ENCODE results near the gene MYL7.
"Not testable (repeated sequence)": the region's sequence is repeated elsewhere in the genome, so short reads cannot be mapped to it uniquely, and the experiment has no call there.

Gene MYL7

DNA sequence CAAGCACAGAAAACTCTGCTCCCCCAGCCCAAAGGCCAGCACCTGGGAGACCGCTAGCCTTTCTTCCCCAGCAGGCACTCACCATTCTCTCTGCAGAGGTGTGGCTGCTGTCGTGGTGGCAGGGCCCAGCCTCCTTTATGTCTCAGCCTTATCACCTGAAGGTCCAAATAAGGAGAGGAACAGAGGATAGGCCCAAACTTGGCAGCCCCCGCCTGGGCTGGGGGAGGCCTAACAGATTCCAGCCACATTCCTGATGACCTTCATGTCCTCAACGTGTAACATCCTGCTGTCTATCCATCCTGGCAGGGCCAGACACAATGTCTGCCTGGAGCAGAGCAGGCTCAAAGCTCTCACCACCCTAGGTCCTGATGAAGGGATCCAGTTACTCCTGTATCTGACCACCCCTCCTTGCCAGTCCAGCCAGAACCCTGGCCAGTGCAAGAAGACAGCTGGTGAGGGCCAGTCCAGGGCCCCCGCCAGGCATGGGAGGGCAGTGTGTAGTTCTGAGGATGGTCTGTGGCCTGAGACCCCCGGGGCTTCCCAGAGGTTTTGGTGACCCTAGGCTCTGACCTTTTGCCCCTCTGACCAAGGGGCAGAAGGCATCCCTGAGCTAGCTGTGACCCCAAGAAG, at the start of gene MYL7:
Gene MYL7, minus strand, starts transcription at position 112 of the 630 bp plus-strand sequence. Its CDS starts 27 bp downstream, at position 85.
- DNase-seq, result no peak

GRCh38 chr7:44189993-44190872, 49.1 kb upstream of the MYL7 start:
- no peak for DNase-seq

DNA sequence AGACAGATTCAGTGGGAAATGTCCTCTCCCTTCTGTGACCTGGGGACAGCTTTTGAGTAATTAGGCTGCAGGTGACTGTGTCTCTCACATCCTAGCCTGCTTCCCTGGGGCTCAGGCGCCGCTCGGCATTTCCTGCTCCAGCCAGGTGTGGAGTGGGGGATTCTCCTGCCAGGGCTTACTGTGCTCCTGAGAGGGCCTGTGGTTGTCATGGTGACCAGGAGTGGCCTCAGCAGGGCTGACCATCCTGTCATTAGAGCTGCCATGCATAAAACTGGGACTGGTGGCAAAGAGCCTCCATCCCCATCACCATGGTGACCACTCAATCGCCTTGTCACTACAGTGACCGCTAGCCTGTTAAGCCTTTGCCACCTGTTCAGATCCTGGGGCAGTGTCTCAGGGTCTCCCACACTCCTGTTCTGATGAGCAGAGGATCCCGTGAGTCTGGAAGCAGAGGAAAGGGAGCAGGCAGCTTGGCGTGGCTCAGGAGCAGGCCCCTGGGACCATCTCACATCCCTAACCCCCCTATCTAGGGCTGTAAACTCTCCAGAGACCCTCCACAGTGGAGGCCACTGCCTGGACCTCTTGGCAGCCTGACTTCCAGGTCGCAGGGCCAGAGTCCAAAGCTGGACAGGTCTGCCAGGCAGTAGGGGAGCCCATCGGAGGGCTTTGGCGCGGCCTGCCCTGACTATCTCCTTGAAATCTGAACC, 48.3 kb upstream of the MYL7 start, which contains the start of gene GCK:
Gene GCK, minus strand, starts transcription at position 154 of the 707 bp plus-strand sequence. CDS start 486 bp downstream, outside the sequence.
- peak; percentile 93 for DNase-seq

- no peak for DNase-seq
Measured at GRCh38 chr7:44188480-44189225, 47.5 kb upstream of the MYL7 start.

DNA sequence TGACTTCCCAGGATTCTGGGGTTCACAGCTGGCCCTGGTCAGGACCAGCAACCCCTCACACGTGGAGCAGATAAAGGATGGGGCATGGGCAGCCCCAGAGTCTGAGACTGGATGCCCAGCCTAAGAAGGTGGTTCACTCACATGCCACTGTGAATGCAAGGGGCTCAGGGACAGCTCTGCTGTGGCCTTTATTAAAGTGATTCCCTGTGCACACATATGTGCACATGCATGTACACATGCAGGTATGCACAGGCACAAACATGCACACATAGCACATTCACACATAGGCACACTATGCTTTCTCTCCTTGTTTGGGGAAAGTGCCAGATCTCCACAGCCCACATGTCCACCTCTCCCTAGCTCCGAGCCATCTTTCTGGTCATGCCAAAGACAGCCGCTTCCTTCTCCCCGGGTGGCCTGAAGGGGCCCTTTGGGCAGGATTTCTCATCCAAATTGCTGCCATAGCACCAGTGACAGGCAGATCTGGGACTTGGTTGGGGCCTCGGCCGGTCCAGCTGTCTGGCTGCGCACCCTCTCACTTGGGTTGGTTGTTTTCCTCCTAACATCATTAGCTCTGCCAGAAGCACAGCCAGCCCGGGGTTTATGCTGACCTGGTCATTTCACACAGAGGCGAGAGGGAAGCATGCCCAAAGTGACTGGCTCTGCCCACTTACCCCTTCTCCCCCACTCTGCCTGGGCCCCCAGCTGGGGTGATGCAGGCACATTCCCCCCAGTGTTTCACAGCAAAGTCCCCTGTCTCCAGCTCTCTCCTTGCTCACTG, 46.7 kb upstream of the MYL7 start:
- no peak for DNase-seq

DNA sequence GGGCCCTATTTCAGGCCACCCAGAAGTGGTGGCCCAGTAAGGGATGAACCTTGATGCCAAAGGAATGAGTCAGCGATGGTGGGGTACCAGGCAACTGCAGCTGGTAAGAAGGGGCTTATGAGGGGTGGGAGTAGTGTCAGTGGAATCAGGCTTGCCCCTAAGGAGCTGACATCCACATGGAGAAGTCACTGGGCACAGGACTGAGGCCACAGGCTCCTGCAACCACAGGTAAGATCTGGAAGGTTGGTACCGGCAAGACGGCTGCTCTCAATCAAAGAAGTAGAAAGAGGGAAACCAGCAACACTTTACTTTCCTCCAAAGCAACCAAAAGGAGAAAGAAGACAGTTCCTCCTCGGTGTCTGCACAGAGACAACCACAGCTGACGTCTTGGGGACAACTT, 45.6 kb upstream of the MYL7 start:
- no peak for DNase-seq

GRCh38 chr7:44185729-44186128, 44.6 kb upstream of the MYL7 start:
- no peak for DNase-seq

DNA sequence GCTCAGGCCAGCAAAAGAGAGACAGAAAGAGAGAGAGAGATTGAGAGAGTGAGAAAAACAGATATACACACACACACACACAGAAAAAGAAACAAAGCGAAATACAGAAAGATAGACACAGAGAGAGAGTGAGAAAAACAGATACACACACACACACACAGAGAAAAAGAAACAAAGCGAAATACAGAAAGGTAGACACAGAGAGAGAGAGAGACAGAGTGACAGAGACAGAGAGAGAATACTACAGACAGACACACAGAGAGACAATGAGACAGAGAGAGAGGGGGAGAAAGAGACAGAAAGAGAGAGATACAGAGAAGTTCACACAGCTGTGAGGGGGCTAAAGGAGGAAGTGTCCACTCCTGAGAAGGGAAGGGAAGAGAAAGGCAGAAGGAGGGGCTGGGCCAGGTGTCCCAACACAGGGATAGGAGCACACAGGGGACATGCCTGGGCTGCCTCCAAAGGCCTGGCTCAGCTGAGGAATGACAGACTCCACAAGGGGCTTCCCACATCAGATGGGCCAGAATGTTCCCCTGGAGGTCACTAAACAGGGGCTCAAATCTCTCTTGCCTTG, 43.8 kb upstream of the MYL7 start:
- no peak for DNase-seq

DNA sequence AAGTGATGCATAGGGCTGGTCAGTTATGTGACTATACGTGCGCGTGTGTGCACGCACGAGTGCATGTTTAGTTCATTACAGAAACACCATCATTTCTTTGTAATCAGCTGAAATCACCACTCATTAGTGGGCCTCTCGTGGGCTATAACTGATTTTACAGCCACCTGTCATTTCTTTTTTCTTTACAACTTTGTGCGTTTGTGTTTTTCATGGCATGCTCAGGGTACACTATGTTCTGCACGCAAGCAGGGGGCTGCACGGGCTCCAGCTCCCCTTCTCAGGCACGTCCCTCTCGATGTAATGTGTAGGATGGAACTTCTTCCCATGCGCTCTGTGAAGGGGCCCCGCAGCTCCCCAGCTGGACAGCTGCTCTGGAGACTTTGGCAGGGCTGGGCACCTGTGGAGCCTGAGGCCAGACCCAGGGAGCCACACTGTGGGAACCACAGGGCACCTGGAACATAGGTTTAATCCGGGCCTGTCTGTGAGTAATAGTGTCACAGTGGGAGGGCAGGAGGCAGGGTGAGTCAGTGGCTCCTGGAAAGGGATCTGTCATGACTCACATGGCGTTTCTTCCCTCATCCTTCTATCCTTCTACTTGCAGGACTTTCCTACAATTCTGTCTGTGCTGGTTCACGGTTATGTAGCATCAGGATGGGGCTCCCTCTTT, 43.2 kb upstream of the MYL7 start:
- no peak for DNase-seq

DNA sequence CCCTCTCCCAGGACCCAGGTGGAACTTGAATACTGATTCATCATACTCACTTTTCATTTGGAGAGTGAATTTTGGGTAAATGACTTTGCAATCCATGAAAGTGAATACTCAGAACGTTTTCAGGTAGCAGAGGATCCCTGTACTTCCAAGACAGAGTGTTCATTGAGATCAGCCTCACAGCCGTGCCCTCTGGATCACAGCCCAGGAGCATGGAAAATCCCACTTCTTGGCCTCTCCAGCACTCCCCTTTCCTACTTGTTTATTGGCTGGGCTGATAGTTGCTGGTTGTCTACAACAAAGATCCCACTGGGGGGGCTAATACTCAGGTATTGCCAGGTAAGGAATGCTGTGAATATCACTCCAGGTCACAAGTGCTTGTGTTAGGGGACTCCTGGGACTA, 42.3 kb upstream of the MYL7 start:
- DNase-seq, result no peak

GRCh38 chr7:44182827-44183226, 41.7 kb upstream of the MYL7 start:
- DNase-seq, result no peak

DNA sequence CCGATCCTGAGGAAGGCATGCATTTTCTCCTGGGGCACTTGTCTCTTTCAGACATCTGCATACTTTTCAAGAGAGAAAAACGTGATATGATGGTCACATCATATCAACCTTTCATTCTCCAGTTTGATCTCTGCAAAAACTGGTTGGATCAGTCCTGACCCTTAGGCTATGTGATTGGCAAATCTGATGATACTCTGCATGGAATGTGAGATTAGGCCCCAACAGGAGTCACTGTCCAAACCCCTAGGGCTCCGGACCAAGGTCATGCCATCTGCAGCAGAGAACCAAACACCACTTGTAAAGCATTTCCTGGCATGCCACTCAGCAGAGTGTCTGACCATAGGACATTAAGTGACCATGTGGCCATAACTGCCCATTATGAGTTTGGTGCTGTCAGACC, 39.5 kb upstream of the MYL7 start:
- no peak for DNase-seq

DNA sequence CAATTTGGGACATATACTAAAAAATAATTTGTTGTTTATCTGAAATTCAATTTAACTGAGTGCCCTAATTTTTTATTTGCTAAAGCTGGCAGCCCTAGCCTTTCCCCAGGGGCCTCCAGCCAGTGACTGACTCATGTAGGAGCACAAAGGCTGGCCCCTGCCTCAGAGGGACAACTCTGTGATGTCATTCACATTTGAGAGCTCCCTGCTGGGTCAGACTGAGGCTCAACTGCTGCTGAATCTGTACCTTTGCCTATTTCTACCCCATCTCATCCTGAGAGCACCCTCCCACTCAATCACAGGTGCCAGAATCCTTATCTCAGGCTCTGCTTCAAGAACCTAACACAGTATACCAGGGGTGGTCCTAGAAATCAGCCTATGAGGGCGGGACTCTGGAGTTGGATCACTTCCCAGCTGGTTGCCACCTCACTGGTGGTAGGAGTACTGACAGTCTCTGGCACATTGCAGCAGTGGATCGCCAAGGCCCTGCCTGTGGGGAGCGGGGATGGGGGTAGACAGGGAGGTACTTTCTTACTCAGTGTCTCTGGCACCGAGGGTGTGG, 36.5 kb upstream of the MYL7 start:
- DNase-seq, result no peak

DNA sequence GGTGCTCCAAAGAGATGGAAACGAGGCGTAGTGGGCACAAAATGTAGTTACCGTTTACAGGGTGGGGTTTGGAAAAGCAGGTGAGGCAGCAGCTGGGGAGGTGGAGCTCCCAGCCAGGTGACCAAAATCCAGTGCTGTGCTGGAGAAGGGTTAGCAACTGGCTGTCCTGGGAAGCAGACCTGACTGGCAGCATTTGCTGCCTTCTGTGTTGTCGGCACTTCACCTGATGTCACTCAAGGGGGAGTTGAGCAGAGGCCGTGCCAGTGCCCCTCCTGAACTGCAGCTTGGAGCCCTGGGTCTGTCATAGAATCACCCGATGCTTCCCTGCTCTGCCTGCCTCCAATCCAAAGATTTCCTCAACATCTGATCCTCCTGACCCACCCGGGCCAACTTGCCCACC, 35.4 kb upstream of the MYL7 start:
- DNase-seq, result no peak

DNA sequence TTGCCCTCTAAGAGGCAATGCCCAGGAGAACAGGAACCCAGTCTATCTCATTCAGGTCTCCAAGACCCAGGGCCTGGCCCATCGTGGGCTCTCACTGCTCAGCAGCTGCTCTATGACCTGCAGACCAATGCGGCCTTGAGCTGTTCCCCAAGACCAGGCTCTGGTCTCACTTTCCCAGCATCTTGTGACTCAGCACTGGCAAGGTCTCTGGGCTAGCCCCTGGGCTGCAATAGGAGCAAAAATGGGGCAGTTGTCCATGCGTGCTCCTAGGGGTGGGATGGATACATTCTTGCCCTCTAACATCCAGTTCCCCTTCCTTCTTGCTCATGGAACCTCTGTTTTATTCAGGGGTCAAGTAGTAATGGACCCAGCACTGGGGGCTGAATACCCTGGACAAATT, 34.6 kb upstream of the MYL7 start:
- no peak for DNase-seq

- not testable (repeated sequence) for DNase-seq
Measured at GRCh38 chr7:44174694-44174948, 33.5 kb upstream of the MYL7 start.

- DNase-seq, result no peak
Measured at GRCh38 chr7:44173911-44174693, 33.0 kb upstream of the MYL7 start.

GRCh38 chr7:44172803-44173424, 31.8 kb upstream of the MYL7 start:
- DNase-seq, result no peak

DNA sequence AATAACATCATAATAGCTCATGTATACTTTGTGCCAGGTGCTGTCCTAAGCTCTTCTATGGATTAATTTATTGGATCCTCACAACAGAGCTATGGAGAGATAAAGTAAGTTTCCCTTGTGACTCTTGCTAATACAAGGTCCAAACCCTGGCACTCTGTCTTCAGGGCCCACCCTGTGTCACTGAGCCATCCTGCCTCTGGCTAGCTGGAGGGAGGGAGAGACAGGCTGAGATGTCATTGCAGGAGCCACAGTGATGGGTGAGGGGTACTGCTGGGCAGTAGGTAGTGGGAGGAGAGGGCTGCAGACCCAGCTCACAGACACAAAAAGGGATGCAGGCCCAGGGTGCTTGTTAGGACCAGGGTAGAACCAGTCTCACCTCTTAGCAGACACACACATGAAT, 31.2 kb upstream of the MYL7 start:
- DNase-seq, result no peak

GRCh38 chr7:44171901-44172300, 30.8 kb upstream of the MYL7 start:
- DNase-seq, result not testable (repeated sequence)
